HepG2 (cell line): Measurements from ENCODE around the gene TTLL13. TPM values are rescaled to one million over a fixed set of nuclear protein-coding genes. Genes with fewer than 3 reads are reported as not detected.

Source experiments
- ATAC-seq: fragments of 200-7000 bp; cut with Tn5 transposase; 3 replicates; pipeline ENCODE4 v1.9.1; 2020; ENCODE audit warnings: mild to moderate bottlenecking, moderate library complexity
- BruUV-seq: library from RNA; stranded (reverse); fragments of 400-500 nt; replicated peaks from 2 replicates; lab custom pipeline; 2021; lab: Mats Ljungman, UMichigan
- CTCF ChIA-PET: fragments of 300-600 bp; formaldehyde crosslinking; extraction: SDS; loops from one replicate; lab custom pipeline; 2021; ENCODE audit warnings: low total read pairs, inconsistent platforms, low intra/inter-chr PET ratio; lab: Yijun Ruan, JAX
- POLR2A ChIA-PET: fragments of 350-600 bp; sonication (Branson Sonifier 250); formaldehyde crosslinking; loops from one replicate; lab custom pipeline; 2020; ENCODE audit warnings: antibody characterized with exemption, inconsistent platforms; lab: Yijun Ruan, JAX
- DNase-seq: peaks from one replicate; pipeline ENCODE4 v3.0.0-alpha.2; 2015; ENCODE audit warnings: low spot score
- FAIRE-seq: peaks from 3 replicates; lab custom pipeline; 2011; peaks lifted over from hg19 to GRCh38; lab: Jason Lieb, UNC
- H2AFZ ChIP-seq: one replicate; pipeline ENCODE4 v1.6.1; 2011; ENCODE audit warnings: low read length, inconsistent platforms
- H3K27ac ChIP-seq: fragments of 300-600 bp; 3 replicates; pipeline ENCODE4 v1.8.0; 2011; ENCODE audit warnings: mixed run types, mild to moderate bottlenecking, mixed read lengths, low read length, inconsistent platforms; ENCODE audit not compliant: insufficient read depth; ENCODE audit errors: extremely low read length
- H3K27me3 ChIP-seq, 2 experiments: fragments of 200-600 bp in 1 of 2; 2 replicates in 1 of 2; 3 replicates in 1 of 2; pipeline versions ENCODE4 v1.6.0 to v1.8.0; 2011; ENCODE audit warnings: low read length in 2 of 2, mild to moderate bottlenecking in 2 of 2, moderate library complexity in 2 of 2, inconsistent platforms in 1 of 2; ENCODE audit not compliant: insufficient read depth in 2 of 2, control insufficient read depth in 1 of 2
- H3K36me3 ChIP-seq, 2 experiments: fragments of 200-600 bp in 1 of 2; replicated peaks in 1 of 2; 2 replicates in 1 of 2; 3 replicates in 1 of 2; pipeline versions ENCODE4 v1.5.1 to v1.8.0; 2011; ENCODE audit warnings: low read length in 2 of 2, inconsistent platforms in 1 of 2; ENCODE audit not compliant: insufficient read depth in 2 of 2, control insufficient read depth in 1 of 2
- H3K4me1 ChIP-seq: 2 replicates; pipeline ENCODE4 v1.5.1; 2012; ENCODE audit warnings: low read length, inconsistent platforms; ENCODE audit not compliant: insufficient read depth
- H3K4me2 ChIP-seq: 2 replicates; pipeline ENCODE4 v1.6.0; 2011; ENCODE audit warnings: low read depth, low read length, inconsistent platforms
- H3K4me3 ChIP-seq, 3 experiments: fragments of 200-600 bp in 1 of 3; sonication (generic), shearing (Covaris generic) in 1 of 3; replicated peaks in 1 of 3; 2 replicates each; pipeline ENCODE4 v1.5.1; 2011 to 2016; ENCODE audit warnings: low read length in 3 of 3, inconsistent platforms in 2 of 3, low read depth in 2 of 3, mild to moderate bottlenecking in 2 of 3, control low read depth in 1 of 3, mixed read lengths in 1 of 3; ENCODE audit not compliant: insufficient read depth in 1 of 3
- H3K79me2 ChIP-seq: one replicate; pipeline ENCODE4 v1.6.1; 2011; ENCODE audit warnings: low read length, inconsistent platforms; ENCODE audit not compliant: insufficient read depth
- H3K9ac ChIP-seq: 2 replicates; pipeline ENCODE4 v1.6.0; 2011; ENCODE audit warnings: mild to moderate bottlenecking, low read depth, low read length, inconsistent platforms; ENCODE audit not compliant: insufficient read depth
- H3K9me3 ChIP-seq: 2 replicates; pipeline ENCODE4 v1.5.1; 2012; ENCODE audit warnings: mild to moderate bottlenecking, low read length
- H4K20me1 ChIP-seq: 2 replicates; pipeline ENCODE4 v1.6.0; 2011; ENCODE audit warnings: inconsistent platforms, mild to moderate bottlenecking, low read length, moderate library complexity; ENCODE audit not compliant: insufficient read depth
- AGO2 ChIP-seq: fragments of 200-400 bp; formaldehyde crosslinking; optimal IDR thresholded peaks from 2 replicates; pipeline ENCODE3; 2017; ENCODE audit warnings: mild to moderate bottlenecking, low read depth, low read length, moderate library complexity
- THAP9 ChIP-seq: sonication (generic); formaldehyde crosslinking; IDR thresholded peaks from 2 replicates; pipeline ENCODE4; 2020; ENCODE audit warnings: missing genetic modification reagents, mild to moderate bottlenecking, borderline replicate concordance
- ZNF7 ChIP-seq: IDR thresholded peaks from 2 replicates; pipeline ENCODE4 v1.6.1; 2016; ENCODE audit warnings: missing biosample characterization, missing genetic modification reagents
- WGBS: methylation state at CpG from one replicate; pipeline ENCODE4 v1.1.6; 2017; ENCODE audit warnings: low lambda C conversion rate; 5-methylcytosine and 5-hydroxymethylcytosine counted together
- in situ Hi-C: cut with HindIII; loops from 2 replicates; pipeline ENCODE4 v1.10.0; 2017; ENCODE audit warnings: low pct_unique_long_range_greater_than_20kb; ENCODE audit not compliant: extremely low pct_ligation_motif_present
- intact Hi-C: fragments of 100-400 bp; cut with micrococcal nuclease; formaldehyde crosslinking; loops from one replicate; pipeline ENCODE4 v1.10.0; 2022; ENCODE audit not compliant: unreplicated experiment
- polyA plus RNA-seq, 8 experiments: library from polyadenylated mRNA; depleted of rRNA in 3 of 8; stranded (reverse) in 7 of 8; unstranded in 1 of 8; fragments of >200 nt; fragmentation: Illumina TruSeq in 4 of 8; extraction: Trizol in 4 of 8; gene quantifications; 2 replicates each; pipeline versions ENCODE4 v1.2.1 to v1.2.3, GENCODE V29; 2011 to 2016; ENCODE audit warnings: low read depth in 4 of 8, missing spikeins in 1 of 8, mixed read lengths in 1 of 8; ENCODE audit not compliant: insufficient read depth in 1 of 8
- total RNA-seq, 5 experiments: library from RNA; depleted of rRNA; stranded (reverse); fragments of >200 nt; fragmentation: Illumina TruSeq; extraction: Trizol; gene quantifications; 2 replicates each; pipeline ENCODE4 v1.2.3, GENCODE V29; 2016; ENCODE audit warnings: low read depth in 1 of 5
- TF ChIP-seq, protein P1 (sequence below): sonication (generic); formaldehyde crosslinking; IDR thresholded peaks from 2 replicates; pipeline ENCODE4 v1.4.0; 2020; ENCODE audit warnings: missing genetic modification reagents
- TF ChIP-seq, protein P2 (sequence below): sonication (generic); formaldehyde crosslinking; IDR thresholded peaks from 2 replicates; pipeline ENCODE4 v1.4.0; 2020; ENCODE audit warnings: missing genetic modification reagents, borderline replicate concordance

Gene TTLL13
- total and polyA plus RNA-seq, 2 of the 13 experiments (the other 11 are each of a cell fraction or from before 2014, with no cell fraction given), result 0.07 to 0.29 TPM

GRCh38 chr15:90231028-90232017, 18.0 kb upstream of the TTLL13 start:
- FAIRE-seq, result no peak
- Histone ChIP-seq H4K20me1 (no peaks in the 10 kb centered on the region), H3K4me3 (no peak overlapping the region), H3K4me2 (no peak overlapping the region; the same call in 1 of the 2 replicates), H3K27ac (no peak overlapping the region), H3K79me2 (peaks cover 8% of the 10 kb centered on the region), H3K9ac (no peak overlapping the region), H2AFZ (no peak overlapping the region), H3K4me1 (peaks cover 28% of the 10 kb centered on the region), H3K27me3 (no peaks in the 10 kb centered on the region; a peak in 1 of 5 replicates), H3K36me3 (peaks cover 11 to 38% of the 10 kb centered on the region in 2 experiments), H3K9me3 (no peaks in the 10 kb centered on the region)
- in situ Hi-C loops (no loop called here), intact Hi-C loops (loop anchor here (5.0 kb wide), 1 partner anchor 36 kb away; the partner anchor contains the start of gene NGRN)
- no peak for TF ChIP-seq THAP9 (CRISPR knock-in tag)
- TF ChIP-seq AGO2, result no peak
- TF ChIP-seq ZNF7 (CRISPR knock-in tag), result 0 out of 2 replicates have a peak, but pooled peaks have one; percentile 34
- TF ChIP-seq, protein P1, sequence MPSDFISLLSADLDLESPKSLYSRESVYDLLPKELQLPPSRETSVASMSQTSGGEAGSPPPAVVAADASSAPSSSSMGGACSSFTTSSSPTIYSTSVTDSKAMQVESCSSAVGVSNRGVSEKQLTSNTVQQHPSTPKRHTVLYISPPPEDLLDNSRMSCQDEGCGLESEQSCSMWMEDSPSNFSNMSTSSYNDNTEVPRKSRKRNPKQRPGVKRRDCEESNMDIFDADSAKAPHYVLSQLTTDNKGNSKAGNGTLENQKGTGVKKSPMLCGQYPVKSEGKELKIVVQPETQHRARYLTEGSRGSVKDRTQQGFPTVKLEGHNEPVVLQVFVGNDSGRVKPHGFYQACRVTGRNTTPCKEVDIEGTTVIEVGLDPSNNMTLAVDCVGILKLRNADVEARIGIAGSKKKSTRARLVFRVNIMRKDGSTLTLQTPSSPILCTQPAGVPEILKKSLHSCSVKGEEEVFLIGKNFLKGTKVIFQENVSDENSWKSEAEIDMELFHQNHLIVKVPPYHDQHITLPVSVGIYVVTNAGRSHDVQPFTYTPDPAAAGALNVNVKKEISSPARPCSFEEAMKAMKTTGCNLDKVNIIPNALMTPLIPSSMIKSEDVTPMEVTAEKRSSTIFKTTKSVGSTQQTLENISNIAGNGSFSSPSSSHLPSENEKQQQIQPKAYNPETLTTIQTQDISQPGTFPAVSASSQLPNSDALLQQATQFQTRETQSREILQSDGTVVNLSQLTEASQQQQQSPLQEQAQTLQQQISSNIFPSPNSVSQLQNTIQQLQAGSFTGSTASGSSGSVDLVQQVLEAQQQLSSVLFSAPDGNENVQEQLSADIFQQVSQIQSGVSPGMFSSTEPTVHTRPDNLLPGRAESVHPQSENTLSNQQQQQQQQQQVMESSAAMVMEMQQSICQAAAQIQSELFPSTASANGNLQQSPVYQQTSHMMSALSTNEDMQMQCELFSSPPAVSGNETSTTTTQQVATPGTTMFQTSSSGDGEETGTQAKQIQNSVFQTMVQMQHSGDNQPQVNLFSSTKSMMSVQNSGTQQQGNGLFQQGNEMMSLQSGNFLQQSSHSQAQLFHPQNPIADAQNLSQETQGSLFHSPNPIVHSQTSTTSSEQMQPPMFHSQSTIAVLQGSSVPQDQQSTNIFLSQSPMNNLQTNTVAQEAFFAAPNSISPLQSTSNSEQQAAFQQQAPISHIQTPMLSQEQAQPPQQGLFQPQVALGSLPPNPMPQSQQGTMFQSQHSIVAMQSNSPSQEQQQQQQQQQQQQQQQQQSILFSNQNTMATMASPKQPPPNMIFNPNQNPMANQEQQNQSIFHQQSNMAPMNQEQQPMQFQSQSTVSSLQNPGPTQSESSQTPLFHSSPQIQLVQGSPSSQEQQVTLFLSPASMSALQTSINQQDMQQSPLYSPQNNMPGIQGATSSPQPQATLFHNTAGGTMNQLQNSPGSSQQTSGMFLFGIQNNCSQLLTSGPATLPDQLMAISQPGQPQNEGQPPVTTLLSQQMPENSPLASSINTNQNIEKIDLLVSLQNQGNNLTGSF, result no peak
- TF ChIP-seq, protein P2, sequence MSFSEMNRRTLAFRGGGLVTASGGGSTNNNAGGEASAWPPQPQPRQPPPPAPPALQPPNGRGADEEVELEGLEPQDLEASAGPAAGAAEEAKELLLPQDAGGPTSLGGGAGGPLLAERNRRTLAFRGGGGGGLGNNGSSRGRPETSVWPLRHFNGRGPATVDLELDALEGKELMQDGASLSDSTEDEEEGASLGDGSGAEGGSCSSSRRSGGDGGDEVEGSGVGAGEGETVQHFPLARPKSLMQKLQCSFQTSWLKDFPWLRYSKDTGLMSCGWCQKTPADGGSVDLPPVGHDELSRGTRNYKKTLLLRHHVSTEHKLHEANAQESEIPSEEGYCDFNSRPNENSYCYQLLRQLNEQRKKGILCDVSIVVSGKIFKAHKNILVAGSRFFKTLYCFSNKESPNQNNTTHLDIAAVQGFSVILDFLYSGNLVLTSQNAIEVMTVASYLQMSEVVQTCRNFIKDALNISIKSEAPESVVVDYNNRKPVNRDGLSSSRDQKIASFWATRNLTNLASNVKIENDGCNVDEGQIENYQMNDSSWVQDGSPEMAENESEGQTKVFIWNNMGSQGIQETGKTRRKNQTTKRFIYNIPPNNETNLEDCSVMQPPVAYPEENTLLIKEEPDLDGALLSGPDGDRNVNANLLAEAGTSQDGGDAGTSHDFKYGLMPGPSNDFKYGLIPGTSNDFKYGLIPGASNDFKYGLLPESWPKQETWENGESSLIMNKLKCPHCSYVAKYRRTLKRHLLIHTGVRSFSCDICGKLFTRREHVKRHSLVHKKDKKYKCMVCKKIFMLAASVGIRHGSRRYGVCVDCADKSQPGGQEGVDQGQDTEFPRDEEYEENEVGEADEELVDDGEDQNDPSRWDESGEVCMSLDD (CRISPR knock-in tag), result no peak
- ChIA-PET POLR2A (no interaction called here), CTCF (interaction anchor here (1.4 kb wide), 1 partner anchor 88 kb away, joined by 3 read pairs; no protein-coding TSS in a partner anchor)
- no TSS peak for BruUV-seq
- DNase-seq, result no peak
- 87% methylated on average over 17 of the region's 27 CpGs for WGBS
- ATAC-seq, result no peak
